ENCODE results near the gene QKI.

DNA sequence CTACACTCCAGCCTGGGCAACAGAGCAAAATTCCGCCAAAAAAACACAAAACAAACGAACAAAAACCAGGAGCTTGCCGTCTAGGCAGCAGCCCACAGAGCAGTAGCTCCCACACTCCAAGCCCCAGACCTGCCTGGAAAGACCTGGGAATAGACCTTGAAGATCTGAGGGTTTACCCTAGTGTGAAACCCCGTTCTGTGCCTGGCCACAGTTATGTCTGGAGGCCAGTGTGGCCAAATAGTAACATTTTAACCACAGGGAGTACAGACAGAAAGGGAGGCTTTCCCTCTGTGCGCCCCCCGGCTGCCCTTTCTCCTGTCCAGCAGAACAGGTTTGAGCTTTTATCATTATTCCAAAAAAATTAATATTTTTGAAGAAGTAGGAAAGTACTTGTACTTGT, 172.4 kb downstream of the QKI start:
- TF ChIP-seq, protein P1, sequence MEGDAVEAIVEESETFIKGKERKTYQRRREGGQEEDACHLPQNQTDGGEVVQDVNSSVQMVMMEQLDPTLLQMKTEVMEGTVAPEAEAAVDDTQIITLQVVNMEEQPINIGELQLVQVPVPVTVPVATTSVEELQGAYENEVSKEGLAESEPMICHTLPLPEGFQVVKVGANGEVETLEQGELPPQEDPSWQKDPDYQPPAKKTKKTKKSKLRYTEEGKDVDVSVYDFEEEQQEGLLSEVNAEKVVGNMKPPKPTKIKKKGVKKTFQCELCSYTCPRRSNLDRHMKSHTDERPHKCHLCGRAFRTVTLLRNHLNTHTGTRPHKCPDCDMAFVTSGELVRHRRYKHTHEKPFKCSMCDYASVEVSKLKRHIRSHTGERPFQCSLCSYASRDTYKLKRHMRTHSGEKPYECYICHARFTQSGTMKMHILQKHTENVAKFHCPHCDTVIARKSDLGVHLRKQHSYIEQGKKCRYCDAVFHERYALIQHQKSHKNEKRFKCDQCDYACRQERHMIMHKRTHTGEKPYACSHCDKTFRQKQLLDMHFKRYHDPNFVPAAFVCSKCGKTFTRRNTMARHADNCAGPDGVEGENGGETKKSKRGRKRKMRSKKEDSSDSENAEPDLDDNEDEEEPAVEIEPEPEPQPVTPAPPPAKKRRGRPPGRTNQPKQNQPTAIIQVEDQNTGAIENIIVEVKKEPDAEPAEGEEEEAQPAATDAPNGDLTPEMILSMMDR (IDR thresholded peaks at IDR 0.05), result no peak
- TF ChIP-seq POLR2A (IDR thresholded peaks at IDR 0.05), result no peak
